Measurements from ENCODE around the gene ABCC11. TPM values are rescaled to one million over a fixed set of nuclear protein-coding genes. Genes with fewer than 3 reads are reported as not detected.
"Not testable (repeated sequence)": the region's sequence is repeated elsewhere in the genome, so short reads cannot be mapped to it uniquely, and the experiment has no call there.

ABCC11 gene
- total RNA-seq, 1 donor from 2014 or later = 0.05 TPM

DNA sequence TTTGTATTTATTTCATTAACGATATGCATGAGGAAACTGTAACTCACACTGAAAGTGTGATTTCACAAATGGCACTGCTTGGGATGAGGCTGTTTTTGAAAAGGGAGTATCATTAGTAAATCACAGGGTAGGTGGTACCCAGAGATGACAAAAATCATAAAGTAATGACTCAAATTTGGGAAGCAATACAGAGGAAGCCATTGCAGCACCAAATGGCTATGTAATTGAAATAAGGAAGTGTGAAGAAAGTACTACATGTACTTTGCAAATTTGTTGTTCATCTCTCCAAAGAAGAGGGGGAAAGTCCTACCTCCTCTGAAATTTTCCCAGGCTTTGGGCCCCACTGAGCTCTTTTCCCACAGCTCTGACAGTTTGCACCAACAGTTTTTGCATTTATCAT is 79.3 kb downstream of the ABCC11 start:
- TF ChIP-seq, protein P1, sequence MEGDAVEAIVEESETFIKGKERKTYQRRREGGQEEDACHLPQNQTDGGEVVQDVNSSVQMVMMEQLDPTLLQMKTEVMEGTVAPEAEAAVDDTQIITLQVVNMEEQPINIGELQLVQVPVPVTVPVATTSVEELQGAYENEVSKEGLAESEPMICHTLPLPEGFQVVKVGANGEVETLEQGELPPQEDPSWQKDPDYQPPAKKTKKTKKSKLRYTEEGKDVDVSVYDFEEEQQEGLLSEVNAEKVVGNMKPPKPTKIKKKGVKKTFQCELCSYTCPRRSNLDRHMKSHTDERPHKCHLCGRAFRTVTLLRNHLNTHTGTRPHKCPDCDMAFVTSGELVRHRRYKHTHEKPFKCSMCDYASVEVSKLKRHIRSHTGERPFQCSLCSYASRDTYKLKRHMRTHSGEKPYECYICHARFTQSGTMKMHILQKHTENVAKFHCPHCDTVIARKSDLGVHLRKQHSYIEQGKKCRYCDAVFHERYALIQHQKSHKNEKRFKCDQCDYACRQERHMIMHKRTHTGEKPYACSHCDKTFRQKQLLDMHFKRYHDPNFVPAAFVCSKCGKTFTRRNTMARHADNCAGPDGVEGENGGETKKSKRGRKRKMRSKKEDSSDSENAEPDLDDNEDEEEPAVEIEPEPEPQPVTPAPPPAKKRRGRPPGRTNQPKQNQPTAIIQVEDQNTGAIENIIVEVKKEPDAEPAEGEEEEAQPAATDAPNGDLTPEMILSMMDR (IDR thresholded peaks at IDR 0.05; ENCODE audit: borderline replicate concordance) = no peak
- no peaks in the 10 kb centered on the region for H3K9me3 ChIP-seq (replicated peaks)
- no peaks in the 10 kb centered on the region for H3K27me3 ChIP-seq (ENCODE audit: low read depth)
- no peaks in the 10 kb centered on the region for H3K36me3 ChIP-seq
- no peak overlapping the region for H3K4me3 ChIP-seq
- no peak overlapping the region for H3K27ac ChIP-seq (replicated peaks)
- intact Hi-C loops (cut with micrococcal nuclease) = loop anchor here (10.0 kb wide), 1 partner anchor 1133 kb away; no protein-coding TSS in a partner anchor
- peaks cover 12% of the 10 kb centered on the region for H3K4me1 ChIP-seq
- DNase-seq = no peak

DNA sequence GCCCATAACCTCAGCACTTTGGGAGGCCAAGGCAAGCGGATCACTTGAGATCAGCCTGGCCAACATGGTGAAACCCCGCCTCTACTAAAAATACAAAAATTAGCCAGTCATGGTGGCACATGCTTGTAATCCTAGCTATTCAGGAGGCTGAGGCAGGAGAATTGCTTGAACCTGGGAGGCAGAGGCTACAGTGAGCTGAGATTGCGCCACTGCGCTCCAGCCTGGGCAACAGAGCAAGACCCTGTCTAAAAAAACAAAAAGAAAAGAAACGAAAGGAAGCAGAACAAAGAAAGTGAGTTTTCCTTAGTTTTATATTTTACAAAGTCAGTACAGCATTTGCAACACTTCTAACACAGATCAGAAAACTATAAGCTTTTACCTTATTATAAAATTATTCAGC is 80.7 kb downstream of the ABCC11 start:
- intact Hi-C loops (cut with micrococcal nuclease) = loop anchor here (10.0 kb wide), 1 partner anchor 1132 kb away; no protein-coding TSS in a partner anchor
- H3K4me3 ChIP-seq; H3K27ac ChIP-seq (replicated peaks); H3K27me3 ChIP-seq (ENCODE audit: low read depth); DNase-seq; H3K9me3 ChIP-seq (replicated peaks); H3K36me3 ChIP-seq: not testable (repeated sequence)
- H3K4me1 ChIP-seq = peaks cover 12% of the 10 kb centered on the region

DNA sequence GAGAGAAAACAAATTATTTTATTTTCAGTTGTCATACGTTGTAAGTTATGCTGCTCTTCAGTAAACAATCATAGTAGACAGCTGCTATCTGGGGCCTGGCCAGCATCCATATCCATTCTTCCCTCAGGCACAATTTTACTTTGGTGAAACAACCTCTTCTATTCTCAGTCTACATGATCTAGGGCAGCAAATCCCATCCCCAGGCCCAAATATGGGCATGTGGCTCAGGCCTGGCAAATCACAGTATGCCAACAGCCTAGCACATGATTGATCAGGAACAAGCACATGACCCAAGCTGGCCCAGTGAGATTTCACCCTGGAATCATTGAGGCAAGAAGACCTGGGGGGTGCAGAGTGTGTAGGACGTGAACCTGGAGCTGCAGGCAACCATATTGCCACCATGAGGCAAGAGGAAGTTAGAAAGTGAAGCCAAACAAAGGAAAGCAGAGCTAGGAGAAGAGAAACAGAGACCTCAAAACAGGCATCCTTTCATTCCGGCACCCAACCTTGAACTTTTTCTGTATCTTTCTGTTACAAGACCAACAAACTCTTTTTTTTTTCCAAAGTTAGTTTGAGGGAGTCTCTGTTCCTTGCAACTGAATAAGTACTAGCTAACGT is 81.3 kb downstream of the ABCC11 start:
- H3K4me1 ChIP-seq = peaks cover 12% of the 10 kb centered on the region
- H3K4me3 ChIP-seq = no peak overlapping the region
- no peak for DNase-seq
- TF ChIP-seq, protein P1 (IDR thresholded peaks at IDR 0.05; ENCODE audit: borderline replicate concordance) = no peak
- no peaks in the 10 kb centered on the region for H3K27me3 ChIP-seq (ENCODE audit: low read depth)
- intact Hi-C loops (cut with micrococcal nuclease) = loop anchor here (10.0 kb wide), 1 partner anchor 1131 kb away; no protein-coding TSS in a partner anchor
- no peak overlapping the region for H3K27ac ChIP-seq (replicated peaks)
- H3K36me3 ChIP-seq = no peaks in the 10 kb centered on the region
- H3K9me3 ChIP-seq (replicated peaks) = no peaks in the 10 kb centered on the region

DNA sequence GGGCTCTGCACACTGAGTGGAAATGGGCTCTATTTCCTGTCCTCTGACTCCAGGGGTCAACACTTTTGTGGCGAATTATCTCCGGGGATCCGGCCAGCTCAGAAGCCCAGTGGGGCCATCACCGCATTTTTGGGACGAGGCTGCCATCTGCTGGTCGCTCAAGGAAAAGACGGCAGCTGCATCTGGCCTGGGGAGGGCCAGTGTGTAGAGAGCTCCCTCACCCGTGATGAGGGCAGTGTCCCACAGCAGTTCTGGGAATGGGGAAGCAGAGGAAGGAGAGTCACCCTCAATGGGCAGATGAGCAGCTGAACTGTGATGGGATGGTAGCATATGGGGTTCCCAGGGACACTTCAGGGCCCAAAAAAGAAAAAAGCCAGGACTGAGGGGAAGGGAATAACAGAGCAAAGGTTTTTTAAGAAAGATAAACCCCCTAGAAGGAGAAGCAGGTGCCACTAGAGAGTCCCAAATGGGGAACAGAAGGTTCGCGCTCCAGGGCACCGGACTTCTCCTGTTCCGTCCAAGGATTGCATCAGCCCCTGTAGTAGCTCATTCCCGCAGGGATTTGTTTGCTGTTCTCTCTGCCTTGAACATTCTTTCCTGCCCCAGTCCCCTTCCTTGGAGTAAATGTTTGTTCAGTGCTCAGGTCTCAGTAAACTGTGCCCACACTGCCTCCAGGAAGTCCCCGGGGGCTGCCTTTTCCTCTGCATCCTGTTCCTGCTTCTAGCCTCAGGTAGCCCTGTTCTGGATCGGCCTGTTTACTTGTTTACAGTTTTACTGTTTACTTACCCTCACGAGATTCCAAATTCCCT is 82.2 kb downstream of the ABCC11 start:
- peak; percentile 75 for DNase-seq
- Histone ChIP-seq H3K36me3 (no peaks in the 10 kb centered on the region), H3K4me1 (peaks cover 12% of the 10 kb centered on the region), H3K9me3 (replicated peaks) (no peaks in the 10 kb centered on the region), H3K27ac (replicated peaks) (no peak overlapping the region), H3K4me3 (no peak overlapping the region), H3K27me3 (ENCODE audit: low read depth) (no peaks in the 10 kb centered on the region)
- TF ChIP-seq, protein P1 (IDR thresholded peaks at IDR 0.05; ENCODE audit: borderline replicate concordance) = peak; percentile 91
- intact Hi-C loops (cut with micrococcal nuclease) = loop anchor here (10.0 kb wide), 1 partner anchor 1130 kb away; no protein-coding TSS in a partner anchor

DNA sequence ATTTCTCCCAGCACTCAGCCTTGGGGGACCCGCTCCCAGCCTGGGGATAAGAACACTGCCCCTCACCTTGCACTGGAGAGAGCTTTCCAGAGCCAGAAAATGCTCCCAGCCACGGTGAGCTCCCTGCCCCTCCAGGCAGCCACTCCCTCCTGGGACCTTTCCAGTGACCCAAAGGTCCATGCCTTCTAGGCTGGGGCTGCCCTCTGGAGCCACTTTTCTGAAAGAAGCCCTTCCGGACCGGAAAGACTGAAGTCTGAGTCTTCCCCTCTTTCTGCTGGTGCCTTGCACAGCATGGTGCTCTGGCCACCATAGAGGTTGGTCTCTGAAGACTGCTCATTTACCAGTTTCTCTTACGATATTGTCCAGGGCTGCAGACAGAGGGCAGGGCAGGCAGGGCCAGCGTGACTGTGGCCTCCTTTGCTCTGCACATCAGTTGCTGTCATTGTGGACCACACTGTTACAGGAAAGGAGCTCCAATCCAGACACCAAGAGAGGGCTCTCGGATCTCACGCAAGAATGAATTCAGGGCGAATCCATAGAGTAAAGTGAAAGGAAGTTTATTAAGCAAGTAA is 84.4 kb downstream of the ABCC11 start:
- no peaks in the 10 kb centered on the region for H3K36me3 ChIP-seq
- no peak overlapping the region for H3K4me3 ChIP-seq
- H3K27ac ChIP-seq (replicated peaks) = no peak overlapping the region
- intact Hi-C loops (cut with micrococcal nuclease) = loop anchor here (10.0 kb wide), 1 partner anchor 1128 kb away; no protein-coding TSS in a partner anchor
- DNase-seq = no peak
- TF ChIP-seq, protein P1 (IDR thresholded peaks at IDR 0.05; ENCODE audit: borderline replicate concordance) = no peak
- peaks cover 12% of the 10 kb centered on the region for H3K4me1 ChIP-seq
- no peaks in the 10 kb centered on the region for H3K27me3 ChIP-seq (ENCODE audit: low read depth)
- no peaks in the 10 kb centered on the region for H3K9me3 ChIP-seq (replicated peaks)

Data from left ventricle myocardium inferior (tissue), 1 donor.